SK-N-MC (cell line): ENCODE data around the gene PCSK5.

Experiments used
- EZH2 ChIP-seq: fragments of 200-600 bp; sonication (generic); IDR thresholded peaks from one replicate; pipeline ENCODE4 v1.6.1; 2017; ENCODE audit warnings: antibody characterized with exemption
- POLR2AphosphoS5 ChIP-seq: IDR thresholded peaks from 2 replicates; pipeline ENCODE4 v1.6.1; 2012; ENCODE audit warnings: mild to moderate bottlenecking, low read depth, low read length, borderline replicate concordance

- no peak for TF ChIP-seq POLR2AphosphoS5
- TF ChIP-seq EZH2, result no peak
These were observed 62.7 kb downstream of the PCSK5 start for GRCh38 chr9:75953218-75953617.
